ENCODE measurements around the gene SVIL.

- TF ChIP-seq CTCF (IDR thresholded peaks at IDR 0.05; ENCODE audit: low read length) (no peak; the same call in 1 of the 2 replicates), EZH2 (IDR thresholded peaks at IDR 0.05; ENCODE audit: borderline replicate concordance, low read length) (no peak)
Observed at GRCh38 chr10:29535778-29536453, 98.9 kb downstream of the SVIL start.

All from OCI-LY1 (cell line).